OCI-LY7 (cell line): ENCODE data around the gene PRAME. TPM values are rescaled to one million over a fixed set of nuclear protein-coding genes. Genes with fewer than 3 reads are reported as not detected.

Experiments
- BruUV-seq: library from RNA; stranded (reverse); fragments of 400-500 nt; replicated peaks from 2 replicates; lab custom pipeline; 2021; lab: Mats Ljungman, UMichigan
- CTCF ChIA-PET: fragments of 300-600 bp; sonication (Branson Sonifier 250); formaldehyde crosslinking; loops from one replicate; lab custom pipeline; 2022; ENCODE audit warnings: antibody characterized with exemption; ENCODE audit not compliant: unreplicated experiment; lab: Charles Lee
- POLR2A ChIA-PET: fragments of 300-600 bp; sonication (Branson Sonifier 250); formaldehyde crosslinking; loops from one replicate; lab custom pipeline; 2022; ENCODE audit warnings: antibody characterized with exemption; lab: Charles Lee
- DNase-seq: peaks from one replicate; pipeline ENCODE4 v3.0.0-alpha.2; 2015; ENCODE audit warnings: low spot score
- H2AFZ ChIP-seq: fragments of 200-600 bp; sonication (generic), shearing (Covaris generic); 2 replicates; pipeline ENCODE4 v1.6.1; 2014; ENCODE audit warnings: mild to moderate bottlenecking, antibody characterized with exemption, low read length, moderate library complexity
- H3K27ac ChIP-seq: fragments of 200-600 bp; sonication (generic); 2 replicates; pipeline ENCODE4 v1.5.1; 2014; ENCODE audit warnings: mixed run types, low read depth, mild to moderate bottlenecking, moderate library complexity, low read length, inconsistent platforms; ENCODE audit not compliant: poor library complexity, severe bottlenecking
- H3K36me3 ChIP-seq: fragments of 200-600 bp; sonication (generic); 2 replicates; pipeline ENCODE4 v1.6.1; 2014; ENCODE audit warnings: mild to moderate bottlenecking, antibody characterized with exemption, low read length, moderate library complexity, mixed read lengths; ENCODE audit not compliant: insufficient read depth
- H3K4me1 ChIP-seq: fragments of 200-600 bp; sonication (generic); 2 replicates; pipeline ENCODE4 v1.5.1; 2014; ENCODE audit warnings: mild to moderate bottlenecking, low read length; ENCODE audit not compliant: insufficient read depth, poor library complexity, severe bottlenecking
- H3K4me2 ChIP-seq: fragments of 200-600 bp; sonication (generic); 2 replicates; pipeline ENCODE4 v1.6.1; 2014; ENCODE audit warnings: mild to moderate bottlenecking, low read length
- H3K4me3 ChIP-seq: fragments of 200-600 bp; sonication (generic); 2 replicates; pipeline ENCODE4 v1.5.1; 2014; ENCODE audit warnings: mild to moderate bottlenecking, low read depth, low read length; ENCODE audit not compliant: poor library complexity, severe bottlenecking
- H3K79me2 ChIP-seq: fragments of 200-600 bp; sonication (generic); 2 replicates; pipeline ENCODE4 v1.6.1; 2016; ENCODE audit warnings: low read depth, mild to moderate bottlenecking, low read length, moderate library complexity, mixed read lengths; ENCODE audit not compliant: insufficient read depth
- H3K9me2 ChIP-seq: fragments of 200-600 bp; sonication (generic); 2 replicates; pipeline ENCODE4 v1.6.1; 2016; ENCODE audit warnings: mild to moderate bottlenecking, low read length, mixed read lengths; ENCODE audit not compliant: insufficient read depth
- H3K9me3 ChIP-seq: fragments of 200-600 bp; sonication (generic); 2 replicates; pipeline ENCODE4 v1.6.1; 2014; ENCODE audit warnings: mild to moderate bottlenecking, mixed run types, low read length, mixed read lengths
- H4K20me1 ChIP-seq: fragments of 200-600 bp; sonication (generic); 2 replicates; pipeline ENCODE4 v1.6.1; 2014; ENCODE audit warnings: mild to moderate bottlenecking, antibody characterized with exemption, low read length, moderate library complexity, mixed read lengths; ENCODE audit not compliant: insufficient read depth
- CTCF ChIP-seq: fragments of 200-600 bp; sonication (generic); conservative IDR thresholded peaks from 2 replicates; pipeline ENCODE4 v1.5.1; 2014; ENCODE audit warnings: mild to moderate bottlenecking, antibody characterized with exemption, low read length, moderate library complexity, mixed read lengths
- EZH2phosphoT487 ChIP-seq: fragments of 200-600 bp; sonication (generic); IDR thresholded peaks from 2 replicates; pipeline ENCODE4 v1.6.1; 2018; ENCODE audit warnings: low read depth, borderline replicate concordance, mild to moderate bottlenecking, mixed run types, antibody characterized with exemption, low read length, moderate library complexity, mixed read lengths
- intact Hi-C: fragments of 100-400 bp; cut with micrococcal nuclease; formaldehyde crosslinking; loops from one replicate; pipeline ENCODE4 v1.10.0; 2022; ENCODE audit not compliant: unreplicated experiment
- total RNA-seq, 2 experiments: library from RNA; depleted of rRNA in 1 of 2; stranded (reverse); fragments of >200 nt in 1 of 2; shearing (Covaris generic) in 1 of 2; gene quantifications; 2 replicates each; pipeline ENCODE4 v1.2.3, GENCODE V29; 2014 to 2022

The PRAME gene
- total RNA-seq, 2 experiments from 2014 or later, result 0.28 TPM; not detected in 1

GRCh38 chr22:22576989-22577427 lies 17.9 kb upstream of the PRAME start:
- Histone ChIP-seq H3K79me2 (no peaks in the 10 kb centered on the region), H3K4me3 (no peak overlapping the region), H3K4me2 (no peak overlapping the region), H3K4me1 (no peaks in the 10 kb centered on the region), H4K20me1 (no peaks in the 10 kb centered on the region), H3K9me3 (no peaks in the 10 kb centered on the region), H3K36me3 (no peaks in the 10 kb centered on the region), H3K27ac (no peak overlapping the region), H3K9me2 (no peaks in the 10 kb centered on the region), H2AFZ (no peak overlapping the region)
- CTCF ChIA-PET, result interaction anchor here (0.8 to 1.7 kb wide), 2 partner anchors 113 to 177 kb away, joined by 3 to 4 read pairs; no protein-coding TSS in a partner anchor
- no peak for DNase-seq
- intact Hi-C loops, result no loop called here
- TF ChIP-seq CTCF, result no peak
- TF ChIP-seq EZH2phosphoT487, result no peak
- POLR2A ChIA-PET, result interaction anchor here (0.6 kb wide), 1 partner anchor 11 kb away, joined by 5 read pairs; no protein-coding TSS in a partner anchor
- no TSS peak for BruUV-seq

GRCh38 chr22:22576244-22576988 lies 17.4 kb upstream of the PRAME start:
- Histone ChIP-seq H3K4me2 (no peak overlapping the region), H3K9me3 (no peaks in the 10 kb centered on the region), H3K4me1 (no peaks in the 10 kb centered on the region), H3K79me2 (no peaks in the 10 kb centered on the region), H3K4me3 (no peak overlapping the region), H3K9me2 (no peaks in the 10 kb centered on the region), H4K20me1 (no peaks in the 10 kb centered on the region), H2AFZ (no peak overlapping the region), H3K36me3 (no peaks in the 10 kb centered on the region), H3K27ac (no peak overlapping the region)
- POLR2A ChIA-PET, result interaction anchor here (0.6 kb wide), 1 partner anchor 11 kb away, joined by 5 read pairs; no protein-coding TSS in a partner anchor
- intact Hi-C loops, result no loop called here
- CTCF ChIA-PET, result interaction anchor here (0.6 to 1.7 kb wide), 4 partner anchors 109 to 242 kb away, joined by 3 to 4 read pairs (median 3); no protein-coding TSS in a partner anchor
- BruUV-seq, result no TSS peak
- TF ChIP-seq CTCF, result peak; percentile 90
- no peak for TF ChIP-seq EZH2phosphoT487
- DNase-seq, result peak; percentile 58

- no peak overlapping the region for H2AFZ ChIP-seq
- no peak for TF ChIP-seq EZH2phosphoT487
- no peak for TF ChIP-seq CTCF
- no peaks in the 10 kb centered on the region for H3K4me1 ChIP-seq
- ChIA-PET POLR2A (no interaction called here), CTCF (no interaction called here)
- no peaks in the 10 kb centered on the region for H3K79me2 ChIP-seq
- no peak overlapping the region for H3K4me3 ChIP-seq
- no peak overlapping the region for H3K4me2 ChIP-seq
- H3K36me3 ChIP-seq, result no peaks in the 10 kb centered on the region
- no peaks in the 10 kb centered on the region for H3K9me2 ChIP-seq
- H3K9me3 ChIP-seq, result no peaks in the 10 kb centered on the region
- no peak overlapping the region for H3K27ac ChIP-seq
- no peaks in the 10 kb centered on the region for H4K20me1 ChIP-seq
- BruUV-seq, result no TSS peak
- no peak for DNase-seq
- intact Hi-C loops, result no loop called here
Measured at GRCh38 chr22:22574361-22574760, 15.3 kb upstream of the PRAME start.
